Activated naive CD8-positive, alpha-beta T cell treated with anti-CD3 and anti-CD28 coated beads, Interleukin-2, amount 50 U/mL, for 16 hours (primary cell): ENCODE results near the gene CLDN9.

Experiments
- DNase-seq: peaks from one replicate; pipeline ENCODE4 v3.0.0-alpha.2; 2020; ENCODE audit warnings: low read depth, low spot score

Gene CLDN9

DNA sequence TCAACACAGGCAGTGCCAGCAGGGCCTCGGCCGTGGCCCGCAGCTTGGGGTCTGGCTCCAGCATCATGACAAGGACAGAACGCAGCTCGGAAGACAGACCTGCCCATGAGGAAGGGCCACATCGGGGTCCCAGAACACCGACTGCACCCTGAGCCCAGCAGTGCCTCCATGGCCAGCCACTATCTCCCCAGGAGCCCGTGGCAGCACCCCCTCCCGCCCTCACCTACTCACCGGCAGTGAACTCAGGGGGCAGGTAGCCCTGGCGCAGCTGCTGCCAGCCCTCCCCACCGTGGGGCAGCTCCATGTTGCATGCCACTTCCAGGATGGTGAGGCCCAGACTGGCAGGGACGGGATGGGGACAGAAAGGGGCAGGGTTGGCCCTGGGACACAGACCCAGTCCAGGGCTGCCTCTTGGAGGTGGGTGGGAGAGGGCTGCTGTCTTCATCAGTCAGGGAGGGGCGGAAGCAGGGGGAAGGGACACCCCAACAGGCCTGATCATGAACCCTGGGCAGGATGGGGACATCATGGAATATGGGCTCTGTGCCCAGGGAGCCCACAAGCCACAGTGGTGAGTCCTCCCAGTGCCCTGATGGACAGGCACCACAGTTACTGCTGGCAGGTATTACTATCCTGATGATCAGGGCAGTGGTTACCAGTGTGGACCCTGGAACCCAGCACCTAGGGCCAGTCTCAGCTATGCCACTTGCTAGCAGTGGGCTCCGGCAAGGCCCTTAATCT is 38.2 kb upstream of the CLDN9 start:
- no peak for DNase-seq

DNA sequence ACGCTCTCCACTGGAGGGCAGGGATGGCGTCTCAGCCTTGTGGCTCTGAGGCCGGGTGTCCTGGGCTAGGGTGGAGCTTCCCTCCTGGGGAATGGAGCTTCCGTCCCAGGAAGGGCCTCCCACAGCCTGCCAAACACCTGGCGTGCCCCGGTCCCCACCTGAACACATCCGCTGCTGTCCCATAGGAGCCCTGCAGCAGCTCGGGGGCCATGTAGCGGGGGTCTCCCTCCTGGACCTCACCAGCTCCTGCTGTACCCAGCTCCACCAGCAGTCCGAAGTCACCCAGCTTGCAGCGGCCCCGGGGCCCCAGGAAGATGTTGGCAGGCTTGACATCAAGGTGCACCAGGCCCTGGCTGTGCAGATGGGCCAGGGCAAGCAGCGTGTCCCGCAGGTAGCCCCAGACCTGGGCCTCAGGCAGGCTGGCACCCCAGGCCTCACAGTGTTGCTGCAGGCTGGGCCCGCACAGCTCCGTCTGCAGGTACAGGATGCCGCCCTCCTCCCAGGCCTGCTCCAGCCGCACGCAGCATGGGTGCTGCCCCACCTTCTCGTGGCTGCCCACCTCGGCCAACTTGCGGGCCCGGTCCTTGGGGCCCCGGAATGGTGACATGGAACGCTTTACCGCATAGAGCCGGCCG is 37.4 kb upstream of the CLDN9 start:
- no peak for DNase-seq

DNA sequence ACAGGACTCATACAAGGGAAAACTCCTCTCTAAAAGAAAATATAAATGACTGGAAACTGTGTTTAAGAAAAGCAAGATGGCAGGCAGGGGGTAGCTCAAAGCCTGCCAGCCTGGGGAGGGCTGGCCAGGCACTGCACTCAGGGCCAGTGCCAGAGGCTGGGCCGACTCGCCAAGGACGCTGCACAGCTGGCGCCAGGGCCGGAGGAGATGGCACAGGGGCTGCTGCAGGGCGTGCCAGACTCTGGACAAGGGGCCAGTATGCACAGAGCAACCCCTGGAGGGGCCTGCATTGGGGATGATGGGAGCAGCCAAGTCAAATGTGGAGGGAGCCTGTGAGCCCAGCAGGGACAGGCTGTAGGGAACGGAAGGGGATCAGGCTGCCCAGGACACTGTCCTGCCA is 36.5 kb upstream of the CLDN9 start:
- no peak for DNase-seq

DNA sequence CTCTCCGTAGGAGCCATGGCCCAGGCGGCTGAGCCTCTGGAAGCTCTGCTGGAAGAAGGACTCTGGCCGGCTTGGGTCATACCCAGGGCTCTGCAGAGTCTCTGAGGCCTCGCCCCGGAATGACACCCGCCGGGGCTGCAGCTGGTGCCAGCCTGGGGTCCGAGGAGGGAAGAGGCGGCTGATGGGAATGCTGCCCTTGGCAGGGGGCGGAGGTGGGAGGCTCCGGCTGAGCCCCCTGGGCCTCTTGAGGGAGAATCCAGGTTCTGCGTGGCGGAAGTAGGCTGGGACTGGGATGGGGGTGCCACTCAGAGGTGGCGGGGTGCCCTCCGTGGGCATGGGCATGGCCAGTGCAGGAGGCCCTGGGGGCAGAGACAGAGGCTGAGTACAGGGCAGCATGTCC is 36.0 kb upstream of the CLDN9 start:
- DNase-seq = no peak

DNA sequence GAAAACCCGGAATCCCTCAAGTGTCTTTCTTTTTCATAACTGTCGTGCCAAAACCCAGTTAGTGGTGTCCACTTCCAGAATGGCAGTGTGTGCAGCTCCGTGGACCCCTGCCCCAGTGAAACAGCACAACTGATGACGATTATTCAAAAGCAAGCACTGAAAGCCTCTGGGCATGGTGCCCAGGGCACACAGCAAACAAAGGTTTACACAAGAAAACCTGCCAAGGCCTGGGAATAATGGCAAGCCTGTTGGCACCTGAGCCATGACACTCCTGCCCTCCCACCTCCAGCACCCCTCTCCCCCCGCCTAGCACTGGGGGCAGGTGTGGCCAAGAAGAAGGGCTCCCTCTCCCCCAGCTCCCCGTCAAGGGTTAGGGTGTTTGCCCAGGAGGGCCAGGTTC is 35.3 kb upstream of the CLDN9 start:
- DNase-seq = no peak

DNA sequence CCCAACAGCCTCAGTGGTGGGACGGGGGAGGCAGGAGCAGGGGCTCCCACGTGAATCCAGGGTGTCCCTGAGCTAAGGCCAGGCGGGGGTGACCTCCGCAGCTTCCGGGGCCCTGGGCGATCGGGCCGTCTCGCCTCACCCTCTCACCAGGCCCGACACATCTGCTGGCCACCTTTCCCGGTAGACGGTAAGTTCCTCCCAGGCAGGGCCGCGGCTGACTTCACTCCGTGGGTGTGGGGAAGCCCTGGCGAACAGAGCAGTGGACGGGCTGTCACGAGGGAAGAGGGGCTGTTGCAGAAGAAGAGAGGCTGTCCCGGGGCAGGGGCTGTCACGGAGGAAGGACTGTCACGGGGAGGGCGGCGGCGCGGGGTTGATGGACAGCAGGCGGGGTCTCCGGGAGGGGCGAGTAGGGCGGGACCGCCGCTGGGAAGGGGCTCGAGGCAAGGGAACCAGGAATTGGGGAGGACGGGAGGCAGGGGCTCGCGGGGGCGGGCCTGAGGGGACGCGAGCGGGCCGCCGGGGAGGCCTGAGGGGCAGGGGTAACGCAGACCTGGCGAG is 33.0 kb upstream of the CLDN9 start:
- no peak for DNase-seq

DNA sequence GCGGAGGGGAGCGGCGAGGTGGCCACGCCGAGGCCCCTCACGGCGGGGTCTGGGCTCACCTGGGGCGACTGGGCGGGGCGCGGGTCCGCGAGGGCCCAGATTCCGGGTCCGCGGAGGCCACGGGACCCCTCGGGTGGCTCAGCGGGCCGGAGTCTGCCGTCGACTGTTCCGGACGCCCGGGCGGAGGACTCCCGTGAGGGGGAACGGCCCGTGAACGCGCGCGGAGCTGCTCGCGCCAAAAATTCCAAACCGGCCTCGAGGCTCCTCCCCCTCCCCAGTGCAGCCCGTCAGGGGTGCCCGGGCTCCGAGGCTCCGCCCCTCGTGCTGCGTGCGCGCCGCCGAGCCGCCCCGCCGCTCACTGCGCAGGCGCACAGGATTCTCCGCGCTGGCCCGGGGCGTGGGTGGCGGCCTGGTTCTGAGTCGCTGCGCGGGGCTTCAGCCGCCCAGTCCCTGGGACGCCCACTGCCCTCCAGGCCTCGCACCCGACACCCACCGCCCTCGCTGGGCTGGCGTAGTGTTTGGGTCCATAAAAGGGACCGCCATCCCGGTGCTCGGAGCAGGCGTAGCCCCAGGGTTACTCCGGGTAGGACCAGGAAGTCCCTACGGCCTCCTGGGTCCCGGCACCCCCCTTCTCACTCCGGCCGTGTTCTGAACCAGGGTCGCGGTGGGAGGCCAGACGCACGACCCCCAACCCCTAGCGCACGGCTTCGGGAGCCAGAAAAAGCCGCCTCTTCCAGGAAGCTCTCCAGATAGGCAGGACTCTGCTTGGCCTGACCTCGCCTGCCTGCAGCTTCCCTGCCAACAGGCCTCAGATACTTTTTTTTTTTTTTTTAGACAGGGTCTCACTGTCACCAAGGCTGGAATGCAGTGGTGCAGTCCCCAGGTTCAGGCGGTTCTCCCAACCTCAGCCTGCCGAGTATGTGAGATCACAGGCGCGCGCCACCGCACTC is 32.2 kb upstream of the CLDN9 start, which contains the start of gene PKMYT1:
Gene PKMYT1, minus strand, starts transcription at position 220 of the 950 bp plus-strand sequence. CDS start 789 bp downstream, outside the sequence.
- peak; percentile 83 for DNase-seq

DNA sequence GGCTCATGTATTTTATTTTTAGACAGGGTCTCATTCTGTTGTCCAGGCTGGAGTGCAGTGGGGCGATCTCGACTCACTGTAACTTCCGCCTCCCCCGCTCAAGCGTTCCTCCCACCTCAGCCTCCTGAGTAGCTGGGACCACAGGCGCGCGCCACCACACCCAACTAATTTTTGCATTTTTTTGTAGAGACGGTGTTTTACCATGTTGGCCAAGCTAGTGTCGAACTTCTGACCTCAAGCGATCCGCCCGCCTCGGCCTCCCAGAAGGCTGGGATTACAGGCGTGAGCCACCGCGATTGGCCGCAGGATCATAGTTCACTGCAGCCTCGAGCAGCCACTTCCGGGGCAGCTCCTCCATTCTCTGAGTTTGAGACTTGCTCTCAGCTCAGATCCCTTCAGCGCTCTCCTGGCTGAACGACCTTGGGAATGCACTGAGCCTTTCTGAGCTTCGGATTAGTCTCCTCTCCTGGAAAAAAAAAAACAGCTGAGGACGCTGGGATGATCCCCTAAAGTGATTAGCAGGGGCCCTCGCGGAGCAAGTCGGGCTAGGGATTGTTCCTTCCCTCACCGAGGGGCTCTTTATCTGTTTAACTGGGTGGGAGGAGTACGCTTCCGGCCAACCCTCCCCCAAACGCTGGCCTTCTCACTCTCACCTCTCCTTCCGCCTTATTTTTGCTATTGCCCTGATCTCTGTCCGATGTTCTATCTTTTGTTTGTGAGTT is 31.4 kb upstream of the CLDN9 start:
- DNase-seq = no peak

DNA sequence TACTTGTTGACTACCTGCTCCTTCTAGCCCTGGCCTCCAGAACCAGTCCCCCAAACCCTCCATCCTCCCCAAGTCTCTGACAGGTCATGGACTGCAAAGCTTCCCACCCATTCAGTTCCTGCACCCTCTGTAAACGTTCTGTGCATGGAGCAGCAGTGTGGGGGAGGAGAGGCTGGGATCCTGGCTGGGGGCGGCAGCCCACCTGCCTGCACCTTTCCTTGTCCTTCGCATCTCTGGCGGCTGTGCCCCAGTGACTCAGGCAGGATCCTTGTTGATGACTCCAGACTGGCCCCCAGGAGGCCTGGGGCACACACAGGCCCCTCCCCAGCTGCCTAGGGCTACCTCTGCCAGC is 30.8 kb upstream of the CLDN9 start:
- DNase-seq = no peak

DNA sequence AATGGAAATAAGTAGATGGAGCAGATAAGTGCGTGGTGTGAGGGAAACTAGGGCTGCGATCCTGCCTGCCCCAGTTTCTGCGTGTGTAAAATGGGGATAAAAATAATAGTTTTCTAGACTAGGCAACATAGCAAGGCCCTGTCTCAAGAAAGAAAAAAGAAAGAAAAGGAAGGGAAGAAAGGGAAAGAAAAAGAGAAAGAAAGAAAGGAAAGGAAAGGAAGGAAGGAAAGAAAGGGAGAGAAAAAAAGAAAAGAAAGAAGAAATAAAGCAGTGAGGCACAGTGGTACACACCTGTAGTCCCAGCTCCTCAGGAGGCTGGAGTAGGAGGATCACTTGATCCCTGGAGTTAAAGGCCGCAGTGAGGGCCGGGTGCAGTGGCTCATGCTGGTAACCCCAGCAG is 30.3 kb upstream of the CLDN9 start:
- no peak for DNase-seq

DNA sequence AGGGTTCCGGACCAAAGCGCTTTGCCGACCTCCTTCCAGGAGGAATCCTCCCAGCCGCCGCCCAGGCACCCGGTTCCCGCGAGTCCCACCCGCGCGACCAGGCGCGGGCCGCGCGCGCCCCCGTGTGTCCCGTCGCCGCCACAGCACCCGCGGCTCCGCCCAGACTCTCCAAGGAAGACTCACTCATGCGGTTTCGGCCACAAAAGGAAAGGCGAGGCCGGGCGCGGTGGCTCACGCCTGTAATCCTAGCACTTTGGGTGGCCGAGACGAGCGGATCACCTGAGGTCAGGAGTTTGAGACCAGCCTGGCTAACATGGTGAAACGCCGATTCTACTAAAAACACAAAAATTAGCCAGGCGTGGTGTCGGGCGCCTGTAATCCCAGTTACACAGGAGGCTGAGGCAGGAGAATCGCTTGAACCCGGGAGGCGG is 29.0 kb upstream of the CLDN9 start:
- DNase-seq = peak; percentile 39

DNA sequence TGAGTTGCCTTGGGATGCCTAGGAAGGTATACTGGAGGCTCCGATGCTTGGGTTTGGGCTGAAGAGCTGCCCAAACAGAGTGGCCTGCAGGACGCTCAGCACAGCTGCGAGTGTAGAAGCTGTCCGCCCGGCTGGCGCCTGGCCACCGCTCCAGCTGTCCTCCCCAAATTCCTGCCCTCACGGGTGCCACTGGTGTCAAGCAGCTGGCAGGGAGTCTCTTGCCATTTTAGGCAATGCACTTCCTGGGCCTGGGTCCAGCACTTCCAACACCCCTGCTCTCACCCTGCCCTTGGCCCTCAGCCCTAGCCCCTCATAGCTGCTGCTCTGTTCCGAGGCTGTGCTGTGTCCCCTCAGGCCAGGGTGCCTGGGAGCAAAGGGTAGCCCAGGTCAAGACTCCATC is 27.3 kb upstream of the CLDN9 start:
- no peak for DNase-seq

DNA sequence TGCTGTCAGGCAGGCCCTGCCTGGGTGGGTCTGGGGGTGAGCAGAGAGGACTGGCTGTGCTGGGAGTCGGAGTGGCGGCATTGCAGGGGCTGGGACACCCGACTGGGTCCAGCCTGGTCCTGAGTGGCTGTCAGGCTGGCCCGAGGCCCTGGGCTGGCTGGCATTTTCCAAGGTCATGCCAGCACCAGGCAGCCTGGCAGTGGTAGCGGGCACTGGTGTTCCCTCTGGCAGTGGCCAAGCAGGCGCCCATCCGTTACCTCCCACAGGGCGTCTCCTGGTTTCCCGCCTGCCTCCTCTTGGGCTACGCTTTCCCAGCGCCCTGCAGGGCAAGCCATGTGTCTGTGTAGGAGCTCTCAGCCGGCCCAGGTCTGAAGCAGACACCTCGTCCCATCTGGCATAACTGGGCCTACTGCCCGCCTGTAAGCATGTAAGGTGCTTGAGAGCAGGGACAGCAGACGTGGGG is 26.8 kb upstream of the CLDN9 start:
- DNase-seq = no peak

DNA sequence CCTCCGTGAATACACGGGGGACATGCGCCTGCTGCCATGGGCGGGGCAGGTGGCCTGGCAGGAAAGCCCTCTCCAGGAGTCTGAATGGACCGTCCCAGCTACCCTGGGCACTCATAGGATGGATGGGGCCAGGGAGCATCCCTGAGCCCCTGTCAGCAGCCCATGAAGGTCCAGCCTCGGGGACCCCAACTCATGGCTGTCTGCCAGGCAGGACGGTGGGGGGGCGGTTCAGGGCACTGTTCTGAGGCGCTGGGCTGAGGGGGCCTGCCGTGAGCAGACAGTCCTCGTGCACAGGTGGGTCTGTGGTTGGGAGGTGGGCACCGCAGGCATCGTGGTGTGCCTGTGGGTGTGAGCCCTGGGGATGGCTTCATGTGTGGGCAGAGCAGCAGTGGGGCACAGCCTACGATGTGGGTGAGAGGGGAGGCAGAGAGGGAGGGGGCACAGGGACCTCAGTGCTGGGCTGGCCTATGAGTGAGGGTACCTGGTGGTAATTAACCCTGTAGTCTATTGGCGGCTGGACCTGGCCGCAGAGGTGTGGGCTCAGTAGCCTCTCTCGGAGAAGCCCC is 26.0 kb upstream of the CLDN9 start:
- DNase-seq = no peak

DNA sequence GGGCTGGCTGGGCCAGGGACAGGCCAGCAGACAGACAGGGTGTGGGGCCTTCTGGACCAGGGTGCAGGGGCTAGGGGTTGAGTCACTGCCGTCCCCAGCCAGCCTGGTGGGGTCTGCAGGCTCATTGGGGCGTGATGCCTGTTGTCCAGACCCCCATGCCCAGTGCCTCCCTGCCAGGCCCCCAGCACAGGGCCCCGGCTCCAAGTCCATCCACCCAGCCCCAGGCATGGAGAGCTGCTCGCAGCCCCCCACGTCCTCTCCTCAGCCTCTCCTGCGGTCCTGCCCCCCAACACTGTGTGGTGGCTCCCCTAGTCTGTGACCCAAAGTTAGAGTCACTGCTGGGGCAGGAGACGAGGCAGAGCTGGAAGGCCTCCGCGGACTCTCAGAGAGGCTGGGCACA is 25.4 kb upstream of the CLDN9 start:
- DNase-seq = no peak

DNA sequence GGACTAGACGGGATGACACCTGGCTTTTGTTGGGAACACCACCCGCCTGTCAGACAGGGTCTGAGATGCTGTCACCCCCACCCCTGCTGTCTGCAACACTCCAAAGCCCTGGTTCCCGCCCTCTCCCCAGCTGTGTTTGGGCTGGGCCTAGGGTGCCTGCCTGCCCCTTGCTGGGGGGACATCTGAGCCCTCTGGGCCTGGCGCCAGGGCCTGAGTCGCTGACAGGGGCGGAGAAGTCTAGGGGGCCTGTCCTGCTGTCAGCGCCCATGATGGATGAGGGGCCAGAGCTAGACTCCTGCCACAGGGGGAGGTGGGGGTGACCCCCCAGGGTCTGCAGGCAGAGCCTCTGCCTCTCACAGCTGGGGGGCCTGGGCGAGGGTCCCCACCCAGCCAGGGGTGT is 24.9 kb upstream of the CLDN9 start:
- no peak for DNase-seq

DNA sequence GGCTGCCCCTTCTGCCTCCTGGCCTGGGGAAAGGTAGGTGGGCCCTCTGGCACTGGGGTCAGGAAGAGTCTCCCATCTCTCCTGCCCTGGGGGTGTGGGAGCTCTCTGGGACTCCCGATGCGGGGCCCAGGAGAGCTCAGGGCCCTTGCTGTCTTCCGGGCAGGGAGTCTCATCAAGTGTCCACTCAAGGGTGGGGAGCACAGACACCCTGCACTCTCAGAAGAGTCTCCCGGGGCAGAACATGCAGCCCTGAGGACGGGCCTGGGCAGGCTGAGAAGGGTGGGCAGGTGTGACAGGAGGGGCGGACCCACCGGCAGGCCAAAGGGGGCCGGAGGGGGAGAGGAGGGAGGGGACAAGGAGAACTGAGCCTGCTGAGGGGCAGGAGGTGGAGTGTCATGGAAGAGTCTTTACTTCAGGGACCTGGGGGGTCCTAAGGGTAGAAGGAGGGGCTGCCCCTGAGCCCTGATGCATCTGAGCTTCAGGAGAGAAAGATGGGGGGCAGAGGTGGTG is 24.1 kb upstream of the CLDN9 start:
- DNase-seq = no peak

DNA sequence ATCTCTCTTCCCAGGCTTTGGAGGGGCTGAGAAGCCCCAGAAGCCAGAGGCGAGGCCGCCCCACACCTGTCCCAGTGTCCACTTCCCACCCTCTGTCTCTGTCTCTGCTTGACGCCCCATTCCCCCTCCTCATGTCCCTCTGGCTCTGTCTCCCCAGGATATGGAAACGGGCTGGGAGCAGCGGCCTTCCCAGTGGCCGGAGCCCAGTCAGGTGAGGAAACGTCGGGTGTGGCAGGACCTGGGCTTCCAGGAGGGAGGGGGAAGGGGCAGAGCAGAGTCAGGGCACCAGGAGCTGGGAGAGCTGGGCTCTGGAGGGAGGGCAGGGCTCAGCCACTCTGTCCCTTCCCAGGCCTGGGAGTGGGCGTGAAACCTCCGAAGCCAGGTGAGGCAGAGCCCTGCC is 21.8 kb upstream of the CLDN9 start:
- DNase-seq = no peak

DNA sequence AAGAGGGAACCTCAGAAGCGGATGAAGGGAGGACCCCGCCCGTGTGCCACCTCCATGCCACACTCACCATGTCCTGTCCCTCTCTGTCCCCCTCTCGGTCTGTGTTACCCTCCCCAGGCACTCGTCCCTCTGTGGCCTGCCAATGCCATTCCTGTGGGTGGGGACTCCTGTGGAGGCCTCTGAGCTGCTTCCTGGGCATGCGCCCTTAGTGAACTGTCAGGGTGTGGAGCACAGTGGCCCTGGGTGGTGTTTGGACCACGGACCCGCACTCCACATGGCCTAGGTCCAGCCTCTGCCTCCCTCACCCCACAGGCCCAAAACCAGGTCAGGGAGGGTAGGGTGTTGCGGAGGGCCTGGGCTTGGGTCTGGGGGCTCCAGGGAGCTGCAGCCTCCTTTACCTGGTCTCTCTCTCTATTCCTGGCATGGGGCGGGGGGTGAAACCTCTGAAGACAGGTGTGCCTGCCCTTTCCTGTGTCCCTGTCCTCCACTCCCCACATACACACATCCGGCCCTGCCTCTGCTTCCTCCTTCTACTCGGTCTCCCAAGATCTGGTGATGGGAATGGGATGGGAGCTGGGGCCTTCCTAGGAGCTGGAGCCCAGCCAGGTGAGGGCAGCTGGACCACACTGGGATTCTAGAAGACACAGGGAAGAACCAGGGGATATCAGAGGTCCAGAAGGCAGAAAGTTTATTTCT is 21.0 kb upstream of the CLDN9 start:
- DNase-seq = no peak
